SU-DHL-6 (cell line): ENCODE measurements around the gene B3GALNT1.

ENCODE experiments used
- CTCF ChIP-seq: fragments of 200-600 bp; sonication (generic); IDR thresholded peaks from one replicate; pipeline ENCODE4 v1.5.1; 2017; ENCODE audit warnings: antibody characterized with exemption, mild to moderate bottlenecking, low read length, moderate library complexity; ENCODE audit not compliant: insufficient read depth, poor library complexity, severe bottlenecking
- EZH2phosphoT487 ChIP-seq: fragments of 200-600 bp; sonication (generic), shearing (Covaris generic); conservative IDR thresholded peaks from 2 replicates; pipeline ENCODE4 v1.6.1; 2018; ENCODE audit warnings: mild to moderate bottlenecking, antibody characterized with exemption, low read length, moderate library complexity, mixed read lengths

GRCh38 chr3:161104561-161105551 lies at the start of gene B3GALNT1:
- no peak for TF ChIP-seq CTCF
- no peak for TF ChIP-seq EZH2phosphoT487
